Left renal cortex interstitium (tissue), 4 donors: ENCODE data around the gene AGTR1. TPM values are rescaled to one million over a fixed set of nuclear protein-coding genes. Genes with fewer than 3 reads are reported as not detected.
A peak's percentile ranks its signal among the peaks of the same experiment; 100 is the strongest.
"Not testable (repeated sequence)": the region's sequence is repeated elsewhere in the genome, so short reads cannot be mapped to it uniquely, and the experiment has no call there.

Experiments used
- DNase-seq, 4 donors: peaks; one replicate each; pipeline ENCODE4 v3.0.0-alpha.2; 2013; ENCODE audit warnings: low read depth in 4 of 4, low spot score in 2 of 4, missing footprints in 1 of 4
- polyA plus RNA-seq, 4 donors: library from polyadenylated mRNA; unstranded; fragments of 120-200 nt; gene quantifications; one replicate each; pipeline ENCODE4 v1.2.1, GENCODE V29; 2013; ENCODE audit not compliant: insufficient read length in 4 of 4

AGTR1 gene
- polyA plus RNA-seq, 4 donors = 17.7 to 23.9 (median 20.7) TPM

GRCh38 chr3:148757238-148758215 is 59.8 kb downstream of the AGTR1 start:
- DNase-seq = no peak

- no peak for DNase-seq
Measured at GRCh38 chr3:148758303-148758884, 60.7 kb downstream of the AGTR1 start.

- no peak for DNase-seq
Measured at GRCh38 chr3:148759430-148759829, 61.7 kb downstream of the AGTR1 start.

- DNase-seq = peak; percentile 33 to 50 (median 45)
Measured at GRCh38 chr3:148763156-148763680, 65.5 kb downstream of the AGTR1 start.

- DNase-seq = peak; percentile 22 to 57 (median 54)
Measured at GRCh38 chr3:148763986-148764935, 66.6 kb downstream of the AGTR1 start.

GRCh38 chr3:148772361-148772760 is 74.7 kb downstream of the AGTR1 start:
- DNase-seq = no peak

GRCh38 chr3:148772835-148773234 is 75.1 kb downstream of the AGTR1 start:
- DNase-seq = no peak

GRCh38 chr3:148773805-148774204 is 76.1 kb downstream of the AGTR1 start:
- no peak for DNase-seq

GRCh38 chr3:148778926-148779325 is 81.2 kb downstream of the AGTR1 start:
- DNase-seq = no peak

- DNase-seq = not testable (repeated sequence)
Measured at GRCh38 chr3:148785026-148785425, 87.3 kb downstream of the AGTR1 start.

- DNase-seq = not testable (repeated sequence)
Measured at GRCh38 chr3:148786159-148786558, 88.5 kb downstream of the AGTR1 start.

GRCh38 chr3:148789146-148789545 is 91.4 kb downstream of the AGTR1 start:
- no peak for DNase-seq

- no peak for DNase-seq
Measured at GRCh38 chr3:148789906-148790305, 92.2 kb downstream of the AGTR1 start.

- no peak for DNase-seq
Measured at GRCh38 chr3:148790370-148790769, 92.7 kb downstream of the AGTR1 start.

GRCh38 chr3:148790851-148791735 is 93.4 kb downstream of the AGTR1 start:
- DNase-seq = no peak

GRCh38 chr3:148791920-148792319 is 94.2 kb downstream of the AGTR1 start:
- no peak for DNase-seq

GRCh38 chr3:148792516-148792915 is 94.8 kb downstream of the AGTR1 start:
- no peak for DNase-seq
